Activated CD4-positive, alpha-beta T cell treated with anti-CD3 and anti-CD28 coated beads, Interleukin-2, amount 50 U/mL, for 48 hours (primary cell): ENCODE measurements around the gene DNM2.

Experiments used
- DNase-seq, 2 experiments: peaks; one replicate each; pipeline ENCODE4 v3.0.0-alpha.2; 2020

Gene DNM2

DNA sequence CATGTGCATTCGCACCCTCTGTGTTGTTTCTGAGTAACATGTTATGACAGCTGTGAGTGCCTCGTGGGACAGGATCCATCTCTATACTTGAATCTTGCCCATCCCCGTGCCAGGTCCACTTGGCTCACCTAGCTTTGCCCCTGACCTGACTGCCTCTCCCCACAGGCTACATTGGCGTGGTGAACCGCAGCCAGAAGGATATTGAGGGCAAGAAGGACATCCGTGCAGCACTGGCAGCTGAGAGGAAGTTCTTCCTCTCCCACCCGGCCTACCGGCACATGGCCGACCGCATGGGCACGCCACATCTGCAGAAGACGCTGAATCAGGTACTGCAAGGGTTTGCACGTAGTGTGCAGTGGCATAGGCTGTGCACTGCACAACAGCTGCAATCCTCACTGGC lies 64.9 kb downstream of the DNM2 start:
- DNase-seq: no peak

DNA sequence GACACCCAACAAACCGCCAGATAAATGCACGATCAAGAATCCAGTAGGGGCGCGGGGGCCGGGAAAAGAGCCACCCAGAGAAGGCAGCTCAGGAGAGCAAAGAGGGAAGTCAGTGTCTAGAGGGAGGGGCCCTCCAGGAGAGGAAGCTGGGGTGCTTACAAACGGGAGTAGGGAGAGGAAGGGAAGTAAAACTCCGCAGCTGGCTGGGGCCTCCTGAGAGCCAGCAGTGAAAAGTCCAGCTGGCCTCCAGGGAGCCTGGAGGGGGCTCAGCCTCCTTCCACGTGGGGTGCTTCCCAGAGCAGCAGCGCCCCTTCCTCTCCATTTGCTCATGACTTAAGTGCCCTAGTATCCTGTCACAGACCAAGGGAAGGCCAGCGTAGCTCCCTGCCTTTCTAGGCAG lies 66.4 kb downstream of the DNM2 start:
- DNase-seq: no peak

DNA sequence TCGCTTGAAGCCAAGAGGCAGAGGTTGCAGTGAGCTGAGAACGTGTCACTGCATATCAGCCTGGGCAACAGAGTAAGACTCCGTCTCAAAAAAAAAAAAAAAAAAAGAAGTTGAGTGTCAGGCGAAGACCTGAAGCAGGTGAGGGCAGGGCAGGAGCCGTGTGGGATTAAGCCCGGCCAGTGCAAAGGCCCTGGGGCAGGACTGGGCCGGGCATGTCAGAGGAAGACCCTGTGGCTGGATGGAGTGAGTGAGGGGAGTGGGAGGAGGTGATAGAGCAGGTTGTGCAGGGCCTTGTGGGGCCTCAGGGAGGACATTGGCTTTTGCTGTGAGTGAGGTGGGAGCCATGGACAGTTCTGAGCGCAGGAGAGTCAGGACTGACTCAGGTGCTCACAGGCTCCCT lies 70.3 kb downstream of the DNM2 start:
- no peak for DNase-seq

DNA sequence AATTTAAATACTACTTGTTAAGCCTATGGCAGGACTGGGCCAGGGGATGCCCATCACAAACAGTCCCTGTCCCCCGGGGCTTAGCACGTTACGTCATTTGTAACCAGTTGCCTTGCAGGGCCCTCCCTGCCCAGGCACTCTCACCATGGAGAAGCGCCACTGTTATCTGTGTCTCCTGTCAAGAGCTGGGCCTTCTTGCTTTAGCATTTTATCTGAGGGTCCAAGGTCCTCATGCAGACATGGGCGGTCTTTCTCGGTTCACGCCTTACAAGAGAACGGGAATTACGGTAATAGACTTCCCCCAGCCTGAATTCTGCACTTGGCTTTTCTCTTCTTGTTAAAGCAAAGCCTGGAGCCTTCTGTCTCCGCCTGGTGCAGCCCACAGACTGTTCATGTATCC lies 72.0 kb downstream of the DNM2 start:
- no peak for DNase-seq

DNA sequence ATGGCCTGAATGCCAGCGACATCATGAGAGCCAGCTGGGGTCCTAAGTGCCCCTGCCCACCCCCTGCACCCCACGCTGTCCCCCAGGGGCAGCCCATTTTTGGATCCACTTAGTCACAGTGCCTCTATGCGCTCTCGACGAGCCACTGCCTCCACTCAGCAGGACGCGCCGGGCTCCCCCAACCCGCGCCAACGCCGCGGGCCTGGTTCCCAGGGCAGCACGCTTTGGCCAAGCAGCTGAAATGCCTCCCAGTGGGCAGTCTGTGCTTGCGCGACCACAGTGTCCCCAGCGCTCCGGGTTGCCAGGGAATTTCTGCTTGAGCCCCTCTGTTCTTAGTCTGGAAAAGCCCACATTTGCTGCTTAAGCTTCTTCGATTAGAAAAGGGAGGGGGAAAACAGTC lies 78.8 kb downstream of the DNM2 start:
- no peak for DNase-seq

DNA sequence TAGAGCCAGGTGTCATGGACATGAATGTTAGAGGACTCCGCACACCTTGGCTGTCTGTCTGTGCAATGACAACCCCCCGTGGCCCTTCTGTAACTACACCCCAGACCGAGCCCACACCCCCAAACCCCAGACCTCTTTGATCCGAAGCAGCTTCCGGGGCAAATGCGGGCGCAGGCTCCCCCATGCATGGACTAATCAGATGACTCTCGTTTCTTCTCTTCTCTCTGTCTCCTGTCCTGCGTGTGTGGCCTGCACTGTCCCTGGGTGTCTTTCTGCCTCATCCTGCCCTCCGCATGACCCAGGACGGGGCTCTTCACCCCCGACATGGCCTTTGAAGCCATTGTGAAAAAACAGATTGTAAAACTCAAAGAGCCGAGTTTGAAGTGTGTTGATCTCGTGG lies 79.2 kb downstream of the DNM2 start:
- peak; percentile 29 to 33 for DNase-seq

DNA sequence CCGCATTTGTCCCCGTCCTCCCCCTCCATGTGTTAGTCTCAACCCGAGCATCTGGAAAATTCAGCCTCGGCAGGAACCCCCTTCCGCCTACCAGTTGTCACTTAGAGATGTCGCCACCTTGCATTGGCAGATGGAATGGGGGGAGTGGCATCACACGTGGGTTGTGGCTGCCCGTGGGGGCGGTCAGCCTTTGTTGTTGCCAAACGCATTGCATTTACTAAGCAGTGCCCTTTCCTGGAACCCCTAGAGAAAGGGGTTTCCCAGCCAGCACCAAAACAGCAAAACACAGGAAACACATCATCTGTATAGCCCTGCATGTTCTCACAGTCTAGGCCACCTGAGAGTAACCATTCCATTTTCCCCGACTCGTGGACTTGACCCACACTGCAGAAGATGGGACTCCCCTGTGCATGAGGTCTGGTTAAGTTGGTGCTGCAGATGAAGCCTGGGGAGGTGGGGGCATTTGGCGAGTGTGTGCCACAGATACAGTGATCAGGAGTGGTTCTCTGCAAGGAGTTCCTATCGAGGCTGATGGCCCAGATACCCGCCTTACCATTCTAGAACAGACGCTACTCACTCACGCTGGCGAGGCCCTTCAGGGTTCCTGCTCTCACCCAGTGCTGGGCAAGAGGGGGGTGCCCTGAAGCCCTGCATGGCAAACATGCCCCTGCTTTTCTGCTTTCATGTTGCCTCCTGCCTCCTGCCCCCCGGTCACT lies 79.8 kb downstream of the DNM2 start:
- peak; percentile 88 to 94 for DNase-seq

DNA sequence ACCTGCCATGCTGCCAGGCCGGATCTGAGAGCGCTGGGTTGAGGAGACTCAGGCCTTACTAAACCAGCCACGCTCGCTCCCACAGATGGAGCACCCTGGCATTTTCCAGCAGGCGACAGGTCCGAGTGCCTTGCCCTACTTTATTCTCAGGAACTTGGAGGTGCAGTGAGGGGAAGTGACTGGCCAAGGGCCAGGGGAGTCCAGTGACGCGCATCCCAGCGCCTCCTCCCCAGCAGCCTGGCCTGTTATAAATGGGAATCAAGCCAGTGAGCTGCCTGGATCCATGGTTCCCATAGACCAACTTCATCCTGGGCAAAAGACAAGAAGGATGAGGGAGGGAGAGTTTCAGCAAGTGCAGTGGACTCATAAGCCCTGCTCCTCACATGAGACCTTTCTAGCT lies 82.6 kb downstream of the DNM2 start:
- no peak for DNase-seq

DNA sequence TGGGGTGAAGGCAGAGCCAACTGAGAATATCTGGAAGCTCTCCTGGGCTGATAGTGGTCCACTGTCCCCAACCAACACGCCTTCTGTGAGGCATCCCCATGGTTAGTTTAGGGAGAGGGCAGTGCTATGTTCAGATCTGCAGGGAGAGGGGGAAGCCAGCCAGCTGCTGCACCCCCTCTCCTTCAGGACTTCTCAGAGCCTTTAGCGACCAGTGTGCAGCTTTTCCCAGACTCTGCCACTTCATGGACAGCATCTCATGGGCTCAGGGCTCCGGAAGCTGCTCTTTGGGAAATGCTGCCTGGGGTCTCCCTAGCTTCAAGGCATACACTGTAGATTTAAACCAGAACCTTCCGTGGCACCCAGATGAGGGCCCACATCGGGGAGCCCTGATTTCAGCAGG lies 84.6 kb downstream of the DNM2 start:
- no peak for DNase-seq

DNA sequence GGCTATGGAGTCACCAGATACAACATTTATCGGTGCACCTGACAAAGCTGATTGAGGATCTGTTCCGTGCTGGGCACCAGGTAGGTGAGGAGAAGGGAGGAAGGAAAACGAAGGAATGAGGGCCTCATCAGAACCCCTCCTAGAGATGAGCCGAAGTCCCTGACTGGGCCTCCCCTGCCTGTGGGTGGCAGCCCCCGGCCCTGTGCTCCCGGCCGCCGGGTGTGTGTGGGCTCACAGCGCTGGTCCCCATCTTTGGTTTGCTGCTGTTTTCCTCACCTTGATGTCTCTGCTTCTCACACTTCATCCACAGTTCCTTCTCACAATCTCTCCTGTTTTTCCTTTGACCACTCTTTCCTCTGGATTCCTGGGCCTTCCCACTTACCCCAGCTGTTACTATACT lies 85.4 kb downstream of the DNM2 start:
- no peak for DNase-seq

DNA sequence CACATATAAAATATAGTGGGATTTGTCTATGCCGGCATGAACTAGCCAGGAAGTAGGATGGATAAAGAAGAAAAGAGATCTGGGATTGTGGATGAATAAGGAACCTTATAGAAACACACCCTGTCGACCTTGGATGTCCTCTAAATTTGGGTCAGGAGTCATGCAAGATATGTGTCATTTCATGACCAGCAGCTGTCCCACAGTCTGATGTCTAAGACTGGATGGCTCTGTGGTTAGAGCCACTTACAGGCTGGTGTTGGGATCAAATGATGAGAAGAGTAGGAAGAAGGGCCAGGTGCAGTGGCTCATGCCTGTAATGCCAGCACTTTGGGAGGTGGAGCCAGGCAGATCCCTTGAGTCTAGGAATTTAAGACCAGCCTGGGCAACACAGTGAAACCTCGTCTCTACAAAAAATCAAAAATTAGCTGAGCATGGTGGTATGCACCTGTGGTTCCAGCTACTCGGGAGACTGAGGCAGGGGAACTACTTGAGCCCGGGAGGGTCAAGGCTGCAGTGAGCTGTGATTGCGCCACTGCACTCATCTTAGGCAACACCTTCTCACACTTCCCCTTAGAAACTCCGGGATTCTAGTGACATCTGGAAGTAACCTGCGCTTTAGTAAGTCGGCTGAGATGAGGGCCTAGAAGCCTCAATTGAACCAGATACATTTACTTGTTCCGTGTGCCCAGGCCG lies 87.3 kb downstream of the DNM2 start:
- DNase-seq: no peak

DNA sequence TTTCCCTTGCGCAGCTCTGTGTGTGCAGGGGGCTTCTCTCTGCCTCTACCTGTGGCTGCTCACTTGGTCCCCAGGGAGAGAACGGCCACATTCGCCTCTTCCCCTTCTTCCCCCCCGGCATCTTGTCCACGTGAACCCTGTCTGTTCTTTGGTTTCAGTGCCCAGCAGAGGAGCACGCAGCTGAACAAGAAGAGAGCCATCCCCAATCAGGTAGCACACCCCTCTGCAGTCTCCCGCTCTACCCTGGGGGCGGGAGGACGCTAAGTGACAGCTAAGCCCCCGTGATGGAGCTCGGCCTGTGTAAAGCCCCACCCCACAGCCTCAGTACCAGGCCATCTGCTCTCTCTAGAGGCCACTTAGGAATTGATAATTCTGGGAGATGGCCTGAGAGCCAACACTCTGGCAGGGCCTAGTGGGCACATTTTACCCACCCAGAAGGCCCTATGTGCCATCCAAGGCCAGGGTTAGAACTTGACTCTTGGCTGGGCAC lies 87.9 kb downstream of the DNM2 start:
- no peak for DNase-seq

DNA sequence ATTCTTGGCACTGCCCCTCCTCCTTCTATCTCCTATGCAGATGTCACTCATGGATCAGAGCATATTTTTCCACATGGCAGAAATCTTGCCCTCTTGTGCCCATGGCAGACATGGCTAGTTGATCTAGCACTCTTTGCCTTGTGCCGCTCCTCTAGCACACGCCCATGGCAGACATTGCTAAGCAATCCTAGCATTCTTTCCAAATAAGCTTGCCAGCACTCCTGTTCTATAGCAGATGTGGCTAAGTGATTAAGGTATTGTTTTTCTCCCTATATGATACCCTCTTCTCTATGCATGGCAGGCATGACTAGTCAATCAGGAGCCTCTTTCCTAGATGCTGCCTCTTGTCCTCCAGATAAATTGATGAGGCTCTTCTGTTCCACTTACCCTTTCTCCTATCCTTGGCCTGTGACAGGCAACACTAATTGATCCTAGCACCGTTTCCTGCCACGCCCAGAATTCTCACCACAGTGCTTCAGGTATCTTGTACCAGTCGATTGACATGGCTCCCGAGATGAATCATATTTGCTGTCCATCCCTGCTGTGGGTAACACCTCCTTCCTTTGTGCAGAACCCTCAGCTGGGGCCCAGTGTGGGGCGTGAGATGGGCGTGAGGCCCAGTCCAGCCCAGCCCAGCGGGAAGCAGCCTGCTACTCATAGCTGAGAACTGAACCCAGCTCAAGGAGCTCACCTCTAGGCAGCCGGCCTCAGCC lies 91.2 kb downstream of the DNM2 start:
- peak; percentile 42 to 54 for DNase-seq

DNA sequence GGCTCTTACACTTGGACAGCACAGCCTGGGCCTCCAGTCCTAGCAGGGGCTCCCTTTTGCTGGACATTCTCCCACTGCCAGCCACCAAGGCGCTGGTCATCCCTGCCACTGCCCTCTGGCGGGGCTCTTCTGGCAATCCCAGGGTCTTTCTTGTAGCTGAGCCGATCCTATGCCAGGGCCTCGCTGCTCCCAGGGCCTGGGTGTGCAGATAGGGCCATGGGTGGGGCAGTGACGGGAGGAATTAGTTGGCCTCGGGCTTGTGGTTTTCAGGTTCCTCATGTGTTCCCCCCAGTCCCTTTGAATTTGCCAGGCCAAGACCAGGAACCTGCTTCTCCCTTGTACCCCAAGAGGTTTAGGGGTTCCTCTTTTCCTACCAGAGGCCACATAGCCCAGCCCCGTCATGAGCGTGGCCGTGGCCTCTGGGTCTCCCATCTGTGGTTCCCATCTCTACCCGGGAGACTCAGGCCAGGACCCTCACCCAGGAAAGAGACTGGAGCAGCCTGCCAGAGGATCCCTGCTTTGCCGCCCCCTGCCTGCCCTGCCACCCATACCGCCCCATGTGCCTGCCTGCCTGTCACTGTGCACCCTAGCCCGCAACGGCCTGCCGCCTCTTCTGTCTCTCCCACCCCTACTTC lies 91.9 kb downstream of the DNM2 start:
- DNase-seq: no peak

DNA sequence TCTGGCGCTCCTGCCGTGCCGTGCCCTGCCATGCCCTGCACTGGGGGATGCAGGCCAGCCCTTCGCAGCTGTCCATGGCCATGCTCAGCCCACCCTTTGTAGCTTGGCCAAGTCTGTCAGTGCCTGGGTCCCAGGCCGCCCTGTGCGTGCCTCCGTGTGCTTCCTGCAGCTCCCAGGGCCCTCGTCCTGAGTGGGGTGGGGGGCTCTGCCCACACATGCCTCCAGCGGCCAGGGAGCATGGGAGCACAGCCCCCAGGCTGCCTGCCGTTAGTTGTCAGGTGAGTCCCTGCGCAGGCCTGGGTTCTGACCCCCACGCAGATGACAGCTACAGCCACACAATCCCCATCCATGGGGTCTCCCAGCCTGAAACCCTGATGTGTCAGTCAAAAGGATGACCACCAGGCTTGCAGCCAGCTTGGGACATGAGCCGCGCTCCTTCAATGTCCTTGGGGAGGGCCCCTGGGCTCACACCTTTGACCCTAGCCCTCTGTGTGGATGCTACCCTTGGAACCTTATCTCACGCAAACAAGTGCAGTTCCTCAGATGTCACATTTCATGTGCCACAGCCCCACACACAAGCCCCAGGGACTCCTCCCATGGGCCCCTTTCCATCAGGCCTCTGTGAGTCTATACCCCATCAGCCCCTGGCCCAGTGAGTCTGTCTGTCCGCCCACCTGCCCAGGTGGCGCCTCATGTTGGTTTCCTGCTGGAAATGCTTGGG lies 93.7 kb downstream of the DNM2 start:
- DNase-seq: no peak

DNA sequence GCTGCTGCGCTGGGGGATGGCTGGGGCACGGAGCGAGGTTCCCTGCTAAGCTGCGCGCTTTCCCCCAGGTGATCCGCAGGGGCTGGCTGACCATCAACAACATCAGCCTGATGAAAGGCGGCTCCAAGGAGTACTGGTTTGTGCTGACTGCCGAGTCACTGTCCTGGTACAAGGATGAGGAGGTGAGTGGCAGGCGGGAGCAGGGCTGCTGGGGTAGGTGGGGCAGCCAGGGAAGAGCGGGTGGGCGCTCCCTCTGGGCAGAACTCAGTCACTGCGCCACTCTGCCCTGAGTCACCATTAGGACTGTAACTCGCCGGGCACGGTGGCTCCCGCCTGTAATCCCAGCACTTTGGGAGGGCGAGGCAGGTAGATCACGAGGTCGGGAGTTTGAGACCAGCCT lies 94.3 kb downstream of the DNM2 start:
- no peak for DNase-seq

DNA sequence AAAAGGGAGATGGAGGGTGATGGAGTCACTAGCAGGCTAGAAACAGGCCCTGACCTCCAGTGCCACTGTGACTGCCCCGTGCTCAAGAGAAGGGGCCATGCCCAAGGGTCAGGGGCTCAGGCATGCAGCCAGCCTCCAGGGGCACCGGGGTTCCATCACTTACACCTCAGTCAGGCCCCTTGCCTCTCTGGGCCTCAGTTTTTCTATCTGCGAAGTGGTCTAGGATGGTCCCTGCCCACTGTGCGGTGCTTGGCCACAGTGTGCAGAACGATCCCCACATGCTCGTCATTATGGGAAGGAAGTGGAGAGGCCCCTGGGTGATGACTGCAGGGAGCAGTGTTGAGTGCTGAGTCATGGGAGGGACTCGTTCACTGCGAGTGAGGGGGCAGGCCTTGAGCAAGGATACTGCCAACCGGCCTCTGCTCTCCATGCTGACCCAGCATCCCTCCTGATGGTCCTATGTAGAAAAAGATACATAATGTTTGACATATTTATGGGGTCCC lies 95.1 kb downstream of the DNM2 start:
- DNase-seq: peak; percentile 48 to 55

DNA sequence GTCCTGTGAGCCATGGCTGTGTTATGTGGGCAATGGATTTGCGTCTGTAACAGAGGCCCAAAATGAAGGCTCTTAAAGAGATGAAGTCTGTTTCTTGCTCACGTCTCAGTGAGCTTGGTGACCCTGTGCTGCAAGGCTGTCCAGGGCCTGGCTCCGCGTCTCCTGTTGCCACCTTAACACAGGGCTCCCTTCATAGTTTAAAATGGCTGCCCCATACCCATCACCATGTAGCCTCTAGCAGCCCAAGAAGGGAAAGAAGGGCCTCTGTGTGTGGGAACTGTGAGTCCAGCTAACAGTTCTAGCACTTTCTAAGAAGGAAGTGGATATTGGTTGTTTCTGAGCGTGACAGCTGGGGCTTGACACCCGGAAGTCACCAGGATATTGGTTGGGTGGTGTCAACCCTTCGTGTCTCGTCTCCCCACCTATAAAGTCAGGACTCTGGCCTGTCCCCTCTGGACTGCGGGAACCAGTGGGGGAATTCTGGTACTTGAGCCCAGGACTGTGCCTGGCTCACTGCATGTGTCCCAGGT lies 97.2 kb downstream of the DNM2 start:
- DNase-seq: no peak

DNA sequence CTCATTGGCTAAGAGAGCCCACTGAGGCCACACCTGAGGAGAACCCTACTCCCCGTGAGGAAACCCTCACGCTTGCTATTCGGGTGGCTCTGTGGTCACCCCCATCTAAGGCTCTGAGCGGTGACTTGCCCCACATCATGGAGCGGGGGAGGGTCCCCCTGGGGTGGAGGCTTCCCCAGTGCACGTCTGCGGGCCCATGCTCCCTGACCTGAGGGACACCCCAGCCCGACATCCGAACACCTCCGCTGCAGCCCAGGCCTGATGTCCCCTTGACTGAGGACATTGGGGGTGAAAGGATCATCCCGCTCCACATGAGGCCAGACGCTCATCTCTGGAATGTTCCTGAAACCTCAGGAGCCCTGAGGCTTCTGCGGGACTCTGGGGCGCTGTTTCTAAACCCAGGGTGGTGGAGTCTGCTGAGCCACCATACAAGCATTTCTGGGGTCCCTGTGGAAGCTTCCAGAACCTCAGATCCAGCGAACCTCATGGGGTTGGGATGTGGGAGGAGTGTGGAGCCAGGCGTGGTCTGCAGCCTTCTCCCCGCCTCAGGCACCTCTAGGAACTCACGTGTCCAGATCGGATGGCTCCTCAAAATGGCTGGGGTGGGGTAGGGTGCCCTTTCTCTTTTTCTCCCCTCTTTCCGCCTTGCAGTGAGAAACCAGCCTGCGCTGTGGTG lies 98.2 kb downstream of the DNM2 start:
- no peak for DNase-seq

DNA sequence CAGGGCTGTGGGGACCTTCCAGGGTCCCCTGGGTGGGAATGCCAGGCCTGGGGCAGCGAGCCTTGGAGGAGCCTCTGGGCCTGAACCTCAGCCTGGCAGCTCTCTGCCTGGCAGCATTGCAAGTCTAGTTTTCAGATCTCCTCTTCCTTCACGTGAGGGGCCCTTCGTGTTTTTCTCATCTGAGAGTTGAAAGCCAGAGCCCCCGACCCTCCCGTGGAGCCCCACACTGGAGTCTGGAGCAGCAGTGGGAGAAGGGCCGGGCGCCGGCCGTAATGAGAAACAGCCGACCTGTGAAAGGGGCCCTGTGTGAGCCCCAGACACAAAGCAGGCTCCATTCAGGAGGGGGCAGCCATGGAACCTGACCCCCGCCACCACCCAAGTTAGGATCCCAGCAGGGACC lies 98.8 kb downstream of the DNM2 start:
- DNase-seq: no peak

DNA sequence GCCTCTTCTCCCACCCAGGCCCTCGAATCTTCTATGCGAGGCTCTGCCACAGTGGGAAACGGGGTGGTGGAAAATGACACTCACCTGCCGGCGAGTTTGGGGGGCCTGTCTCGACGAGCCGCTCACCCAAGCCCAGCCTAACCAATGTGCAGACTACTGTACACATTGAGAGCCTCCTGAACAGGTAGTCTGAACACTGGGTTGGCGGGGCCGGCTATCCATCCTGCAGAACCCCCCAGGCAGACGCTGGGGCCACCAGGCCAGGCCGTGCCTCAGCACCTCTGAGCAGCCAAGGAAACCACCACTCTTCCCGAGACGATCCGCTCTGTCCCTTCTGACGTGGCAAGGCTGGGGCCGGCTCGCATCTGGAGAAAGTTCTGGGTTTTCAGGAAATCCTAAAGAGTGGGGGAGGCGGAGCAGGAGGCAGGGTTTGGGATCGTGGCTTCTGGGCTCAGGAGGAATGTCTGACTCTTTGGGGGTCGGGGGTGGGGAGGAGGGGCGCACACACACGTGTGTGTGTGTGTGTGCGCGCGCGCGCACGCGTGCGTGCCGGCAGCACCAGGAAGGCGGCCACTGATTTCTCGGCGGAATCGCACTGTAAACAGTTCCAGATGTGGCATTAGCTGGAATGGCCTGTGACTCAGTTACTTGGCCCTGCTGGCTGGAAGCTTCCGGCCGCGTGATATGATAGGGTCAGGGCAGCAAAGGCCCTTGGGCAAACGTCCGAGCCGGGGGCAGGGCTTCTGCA lies 99.6 kb downstream of the DNM2 start:
- DNase-seq: no peak
